Measurements from ENCODE around the gene SEC16A. TPM values are rescaled to one million over a fixed set of nuclear protein-coding genes. Genes with fewer than 3 reads are reported as not detected.

Gene SEC16A
- total and polyA plus RNA-seq, 4 donors, result 21.7 to 96.1 (median 66.0) TPM

- 74% methylated on average over 7 of the region's 7 CpGs for WGBS
- H3K4me1 ChIP-seq (ENCODE audit: control insufficient read depth in 4 of 4, insufficient read depth in 4 of 4, low read length in 3 of 4), result peaks cover 3 to 10% (median 8%) of the 10 kb centered on the region in 4 donors
Observed at GRCh38 chr9:136405481-136405880, 77.4 kb downstream of the SEC16A start.

More at GRCh38 chr9:136405481-136405880, 77.4 kb downstream of the SEC16A start:
- Histone ChIP-seq H3K9ac (ENCODE audit: low read depth in 1 of 2, low read length in 2 of 2) (no peak overlapping the region), H3K27ac (ENCODE audit: low read depth in 1 of 2, low read length in 2 of 2) (no peak overlapping the region), H3K9me3 (ENCODE audit: control insufficient read depth in 4 of 4, low read length in 3 of 4) (no peaks in the 10 kb centered on the region), H3K27me3 (ENCODE audit: control insufficient read depth in 4 of 4, insufficient read depth in 4 of 4, low read length in 3 of 4) (no peaks in the 10 kb centered on the region), H3K36me3 (ENCODE audit: control insufficient read depth in 4 of 4, insufficient read depth in 3 of 4, low read depth in 1 of 4, low read length in 3 of 4) (peaks cover 8 to 40% (median 10%) of the 10 kb centered on the region in 4 donors), H3K4me3 (ENCODE audit: low read depth in 1 of 3, low read length in 3 of 3) (no peak overlapping the region)
- DNase-seq (ENCODE audit: low spot score), result no peak
- no peak for TF ChIP-seq NR2F2 (IDR thresholded peaks at IDR 0.05)
- TF ChIP-seq, protein P1, sequence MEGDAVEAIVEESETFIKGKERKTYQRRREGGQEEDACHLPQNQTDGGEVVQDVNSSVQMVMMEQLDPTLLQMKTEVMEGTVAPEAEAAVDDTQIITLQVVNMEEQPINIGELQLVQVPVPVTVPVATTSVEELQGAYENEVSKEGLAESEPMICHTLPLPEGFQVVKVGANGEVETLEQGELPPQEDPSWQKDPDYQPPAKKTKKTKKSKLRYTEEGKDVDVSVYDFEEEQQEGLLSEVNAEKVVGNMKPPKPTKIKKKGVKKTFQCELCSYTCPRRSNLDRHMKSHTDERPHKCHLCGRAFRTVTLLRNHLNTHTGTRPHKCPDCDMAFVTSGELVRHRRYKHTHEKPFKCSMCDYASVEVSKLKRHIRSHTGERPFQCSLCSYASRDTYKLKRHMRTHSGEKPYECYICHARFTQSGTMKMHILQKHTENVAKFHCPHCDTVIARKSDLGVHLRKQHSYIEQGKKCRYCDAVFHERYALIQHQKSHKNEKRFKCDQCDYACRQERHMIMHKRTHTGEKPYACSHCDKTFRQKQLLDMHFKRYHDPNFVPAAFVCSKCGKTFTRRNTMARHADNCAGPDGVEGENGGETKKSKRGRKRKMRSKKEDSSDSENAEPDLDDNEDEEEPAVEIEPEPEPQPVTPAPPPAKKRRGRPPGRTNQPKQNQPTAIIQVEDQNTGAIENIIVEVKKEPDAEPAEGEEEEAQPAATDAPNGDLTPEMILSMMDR (IDR thresholded peaks at IDR 0.05; ENCODE audit: low read depth, low read length, missing input control), result no peak
- TF ChIP-seq, protein P2, sequence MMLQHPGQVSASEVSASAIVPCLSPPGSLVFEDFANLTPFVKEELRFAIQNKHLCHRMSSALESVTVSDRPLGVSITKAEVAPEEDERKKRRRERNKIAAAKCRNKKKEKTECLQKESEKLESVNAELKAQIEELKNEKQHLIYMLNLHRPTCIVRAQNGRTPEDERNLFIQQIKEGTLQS (IDR thresholded peaks at IDR 0.05), result no peak
- TF ChIP-seq RAD21 (IDR thresholded peaks at IDR 0.05), result no peak
- no peak for TF ChIP-seq TAF1 (conservative IDR thresholded peaks at IDR 0.05)
- no peak for TF ChIP-seq ZBTB33 (IDR thresholded peaks at IDR 0.05)
- TF ChIP-seq RXRA (IDR thresholded peaks at IDR 0.05), result no peak
- TF ChIP-seq YY1 (IDR thresholded peaks at IDR 0.05), result no peak
- no peak for TF ChIP-seq HNF4A (conservative IDR thresholded peaks at IDR 0.05)
- TF ChIP-seq, protein P3, sequence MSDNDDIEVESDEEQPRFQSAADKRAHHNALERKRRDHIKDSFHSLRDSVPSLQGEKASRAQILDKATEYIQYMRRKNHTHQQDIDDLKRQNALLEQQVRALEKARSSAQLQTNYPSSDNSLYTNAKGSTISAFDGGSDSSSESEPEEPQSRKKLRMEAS (IDR thresholded peaks at IDR 0.05), result no peak
- no peak for TF ChIP-seq JUND (IDR thresholded peaks at IDR 0.05)
- no peak for TF ChIP-seq EGR1 (IDR thresholded peaks at IDR 0.05; ENCODE audit: low read depth in 2 of 2)
- TF ChIP-seq SP1 (IDR thresholded peaks at IDR 0.05), result no peak
- TF ChIP-seq, protein P4, sequence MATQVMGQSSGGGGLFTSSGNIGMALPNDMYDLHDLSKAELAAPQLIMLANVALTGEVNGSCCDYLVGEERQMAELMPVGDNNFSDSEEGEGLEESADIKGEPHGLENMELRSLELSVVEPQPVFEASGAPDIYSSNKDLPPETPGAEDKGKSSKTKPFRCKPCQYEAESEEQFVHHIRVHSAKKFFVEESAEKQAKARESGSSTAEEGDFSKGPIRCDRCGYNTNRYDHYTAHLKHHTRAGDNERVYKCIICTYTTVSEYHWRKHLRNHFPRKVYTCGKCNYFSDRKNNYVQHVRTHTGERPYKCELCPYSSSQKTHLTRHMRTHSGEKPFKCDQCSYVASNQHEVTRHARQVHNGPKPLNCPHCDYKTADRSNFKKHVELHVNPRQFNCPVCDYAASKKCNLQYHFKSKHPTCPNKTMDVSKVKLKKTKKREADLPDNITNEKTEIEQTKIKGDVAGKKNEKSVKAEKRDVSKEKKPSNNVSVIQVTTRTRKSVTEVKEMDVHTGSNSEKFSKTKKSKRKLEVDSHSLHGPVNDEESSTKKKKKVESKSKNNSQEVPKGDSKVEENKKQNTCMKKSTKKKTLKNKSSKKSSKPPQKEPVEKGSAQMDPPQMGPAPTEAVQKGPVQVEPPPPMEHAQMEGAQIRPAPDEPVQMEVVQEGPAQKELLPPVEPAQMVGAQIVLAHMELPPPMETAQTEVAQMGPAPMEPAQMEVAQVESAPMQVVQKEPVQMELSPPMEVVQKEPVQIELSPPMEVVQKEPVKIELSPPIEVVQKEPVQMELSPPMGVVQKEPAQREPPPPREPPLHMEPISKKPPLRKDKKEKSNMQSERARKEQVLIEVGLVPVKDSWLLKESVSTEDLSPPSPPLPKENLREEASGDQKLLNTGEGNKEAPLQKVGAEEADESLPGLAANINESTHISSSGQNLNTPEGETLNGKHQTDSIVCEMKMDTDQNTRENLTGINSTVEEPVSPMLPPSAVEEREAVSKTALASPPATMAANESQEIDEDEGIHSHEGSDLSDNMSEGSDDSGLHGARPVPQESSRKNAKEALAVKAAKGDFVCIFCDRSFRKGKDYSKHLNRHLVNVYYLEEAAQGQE (IDR thresholded peaks at IDR 0.05), result no peak
- TF ChIP-seq FOXA2 (IDR thresholded peaks at IDR 0.05), result no peak
- no peak for TF ChIP-seq GABPA (IDR thresholded peaks at IDR 0.05 in 1 of 2, conservative IDR thresholded peaks at IDR 0.05 in 1 of 2)
- TF ChIP-seq FOXA1 (IDR thresholded peaks at IDR 0.05), result no peak
- TF ChIP-seq HNF4G (IDR thresholded peaks at IDR 0.05), result no peak

Measured in liver (tissue), 9 donors.